ENCODE results near the gene CYBRD1.

DNA sequence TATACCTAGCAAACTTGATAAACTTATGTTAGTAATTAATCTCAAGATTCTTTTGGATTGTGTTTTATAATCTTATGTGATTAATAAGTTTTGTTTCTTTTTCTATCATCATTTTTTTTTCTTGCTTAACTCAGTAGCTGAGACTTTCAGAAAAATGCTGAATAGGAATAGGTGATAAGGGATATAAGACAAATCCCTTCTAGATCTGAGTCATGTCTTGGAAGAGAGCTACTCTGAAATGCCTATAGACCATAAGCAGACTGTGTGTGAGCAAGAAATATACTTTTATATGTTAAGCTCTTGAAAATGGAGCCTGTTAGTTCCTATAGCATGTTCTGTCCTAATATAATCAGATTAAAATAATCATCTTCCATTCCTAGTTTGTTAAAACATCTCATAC lies 29.6 kb downstream of the CYBRD1 start:
- TF ChIP-seq, protein P1, sequence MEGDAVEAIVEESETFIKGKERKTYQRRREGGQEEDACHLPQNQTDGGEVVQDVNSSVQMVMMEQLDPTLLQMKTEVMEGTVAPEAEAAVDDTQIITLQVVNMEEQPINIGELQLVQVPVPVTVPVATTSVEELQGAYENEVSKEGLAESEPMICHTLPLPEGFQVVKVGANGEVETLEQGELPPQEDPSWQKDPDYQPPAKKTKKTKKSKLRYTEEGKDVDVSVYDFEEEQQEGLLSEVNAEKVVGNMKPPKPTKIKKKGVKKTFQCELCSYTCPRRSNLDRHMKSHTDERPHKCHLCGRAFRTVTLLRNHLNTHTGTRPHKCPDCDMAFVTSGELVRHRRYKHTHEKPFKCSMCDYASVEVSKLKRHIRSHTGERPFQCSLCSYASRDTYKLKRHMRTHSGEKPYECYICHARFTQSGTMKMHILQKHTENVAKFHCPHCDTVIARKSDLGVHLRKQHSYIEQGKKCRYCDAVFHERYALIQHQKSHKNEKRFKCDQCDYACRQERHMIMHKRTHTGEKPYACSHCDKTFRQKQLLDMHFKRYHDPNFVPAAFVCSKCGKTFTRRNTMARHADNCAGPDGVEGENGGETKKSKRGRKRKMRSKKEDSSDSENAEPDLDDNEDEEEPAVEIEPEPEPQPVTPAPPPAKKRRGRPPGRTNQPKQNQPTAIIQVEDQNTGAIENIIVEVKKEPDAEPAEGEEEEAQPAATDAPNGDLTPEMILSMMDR (IDR thresholded peaks at IDR 0.05) = no peak
- no peak for TF ChIP-seq EZH2 (IDR thresholded peaks at IDR 0.05; ENCODE audit: borderline replicate concordance, insufficient read depth, low read depth, low read length, poor library complexity, severe bottlenecking)
